H1 (cell line): Measurements from ENCODE around the gene AKR1C1. TPM values are rescaled to one million over a fixed set of nuclear protein-coding genes. Genes with fewer than 3 reads are reported as not detected.

Experiments used
- CTCF ChIA-PET: fragments of 300-600 bp; sonication (Branson Sonifier 250); formaldehyde crosslinking; loops from one replicate; lab custom pipeline; 2021; ENCODE audit not compliant: partially characterized antibody; lab: Charles Lee
- POLR2A ChIA-PET: fragments of 300-600 bp; sonication (Branson Sonifier 250); formaldehyde crosslinking; loops from one replicate; lab custom pipeline; 2021; ENCODE audit warnings: inconsistent platforms; ENCODE audit not compliant: partially characterized antibody; lab: Charles Lee
- DNase-seq, 2 experiments: peaks; one replicate each; pipeline versions ENCODE4 v3.0.0 to v3.0.0-alpha.2; 2010 to 2022; ENCODE audit warnings: low spot score in 2 of 2, low read depth in 1 of 2, mixed read lengths in 1 of 2
- FAIRE-seq: peaks from 2 replicates; lab custom pipeline; 2011; peaks lifted over from hg19 to GRCh38; lab: Jason Lieb, UNC
- H2AFZ ChIP-seq: 2 replicates; pipeline ENCODE4 v1.8.1; 2012; ENCODE audit warnings: low read length, inconsistent platforms
- H2AK5ac ChIP-seq: 2 replicates; pipeline ENCODE4 v1.6.1; 2013; ENCODE audit warnings: low read depth, low read length
- H2BK120ac ChIP-seq: replicated peaks from 2 replicates; pipeline ENCODE3; 2013; ENCODE audit warnings: low read depth, low read length, inconsistent platforms
- H2BK12ac ChIP-seq: 2 replicates; pipeline ENCODE4 v1.6.1; 2013; ENCODE audit warnings: low read depth, low read length
- H2BK15ac ChIP-seq: 2 replicates; pipeline ENCODE4 v1.6.1; 2013; ENCODE audit warnings: low read length
- H2BK20ac ChIP-seq: 2 replicates; pipeline ENCODE4 v1.6.1; 2013; ENCODE audit warnings: low read length
- H2BK5ac ChIP-seq: 2 replicates; pipeline ENCODE4 v1.6.1; 2013; ENCODE audit warnings: low read depth, low read length
- H3K14ac ChIP-seq: 2 replicates; pipeline ENCODE4 v1.6.1; 2013; ENCODE audit warnings: inconsistent platforms; ENCODE audit not compliant: insufficient read length
- H3K18ac ChIP-seq: 2 replicates; pipeline ENCODE4 v1.6.1; 2013; ENCODE audit warnings: low read length; ENCODE audit errors: extremely low read depth
- H3K23ac ChIP-seq: 2 replicates; pipeline ENCODE4 v1.6.1; 2013; ENCODE audit warnings: inconsistent platforms; ENCODE audit not compliant: insufficient read length
- H3K23me2 ChIP-seq: 2 replicates; pipeline ENCODE4 v1.6.1; 2013; ENCODE audit warnings: low read depth, low read length
- H3K27ac ChIP-seq: 2 replicates; pipeline ENCODE4 v1.6.1; 2011; ENCODE audit warnings: low read depth, low read length, inconsistent platforms
- H3K27me3 ChIP-seq, 4 experiments: replicated peaks in 1 of 4; 1 replicate in 1 of 4; 2 replicates in 3 of 4; pipeline versions ENCODE4 v1.6.1 to v1.8.1; 2011 to 2013; ENCODE audit warnings: low read length in 3 of 4, mild to moderate bottlenecking in 3 of 4, inconsistent platforms in 2 of 4, mixed read lengths in 2 of 4, moderate library complexity in 1 of 4; ENCODE audit not compliant: control insufficient read depth in 3 of 4, insufficient read depth in 3 of 4; ENCODE audit errors: extremely low read depth in 1 of 4
- H3K36me3 ChIP-seq, 4 experiments: 2 replicates each; pipeline versions ENCODE4 v1.6.1 to v1.8.1; 2011 to 2013; ENCODE audit warnings: mild to moderate bottlenecking in 4 of 4, low read length in 3 of 4, moderate library complexity in 2 of 4, control low read depth in 1 of 4, inconsistent platforms in 1 of 4; ENCODE audit not compliant: insufficient read depth in 4 of 4, control insufficient read depth in 2 of 4
- H3K4ac ChIP-seq: replicated peaks from 2 replicates; pipeline ENCODE3; 2013; ENCODE audit warnings: low read length, low read depth, mixed read lengths, inconsistent platforms; ENCODE audit not compliant: insufficient read length
- H3K4me1 ChIP-seq, 4 experiments: replicated peaks in 1 of 4; 1 replicate in 1 of 4; 2 replicates in 3 of 4; pipeline versions ENCODE4 v1.6.1 to v1.8.1; 2011 to 2013; ENCODE audit warnings: low read length in 3 of 4, inconsistent platforms in 2 of 4, mixed read lengths in 1 of 4; ENCODE audit not compliant: insufficient read depth in 4 of 4, control insufficient read depth in 3 of 4
- H3K4me2 ChIP-seq, 2 experiments: 2 replicates each; pipeline versions ENCODE4 v1.6.1 to v1.8.1; 2011 to 2013; ENCODE audit warnings: low read depth in 2 of 2, low read length in 2 of 2, control low read depth in 1 of 2, inconsistent platforms in 1 of 2, mild to moderate bottlenecking in 1 of 2; ENCODE audit not compliant: insufficient read depth in 1 of 2
- H3K4me3 ChIP-seq, 4 experiments: fragments of 200-600, 300-600 bp in 1 of 4; sonication (generic), shearing (Covaris generic), sonication (Bioruptor Twin) in 1 of 4; 2 replicates each; pipeline versions ENCODE4 v1.5.1 to v1.8.1; 2011 to 2016; ENCODE audit warnings: low read length in 4 of 4, low read depth in 3 of 4, control low read depth in 2 of 4, inconsistent platforms in 2 of 4, mild to moderate bottlenecking in 2 of 4, mixed read lengths in 1 of 4, moderate library complexity in 1 of 4; ENCODE audit not compliant: insufficient read depth in 2 of 4; ENCODE audit errors: extremely low read depth in 1 of 4
- H3K56ac ChIP-seq: replicated peaks from 2 replicates; pipeline ENCODE3; 2013; ENCODE audit warnings: low read depth, mild to moderate bottlenecking, mixed read lengths, low read length, inconsistent platforms; ENCODE audit not compliant: insufficient read length
- H3K79me1 ChIP-seq: 2 replicates; pipeline ENCODE4 v1.6.1; 2013; ENCODE audit warnings: low read depth, low read length, control low read depth
- H3K79me2 ChIP-seq, 2 experiments: 2 replicates each; pipeline versions ENCODE4 v1.6.1 to v1.8.1; 2012 to 2013; ENCODE audit warnings: low read length in 2 of 2, mild to moderate bottlenecking in 2 of 2, inconsistent platforms in 1 of 2; ENCODE audit not compliant: insufficient read depth in 2 of 2, control insufficient read depth in 1 of 2
- H3K9ac ChIP-seq, 4 experiments: replicated peaks in 1 of 4; 1 replicate in 1 of 4; 2 replicates in 3 of 4; pipeline versions ENCODE4 v1.6.1 to v1.8.1; 2011 to 2013; ENCODE audit warnings: low read depth in 3 of 4, low read length in 3 of 4, control low read depth in 2 of 4, mild to moderate bottlenecking in 2 of 4, moderate library complexity in 2 of 4, inconsistent platforms in 1 of 4; ENCODE audit errors: extremely low read depth in 1 of 4
- H3K9me3 ChIP-seq, 2 experiments: 2 replicates each; pipeline versions ENCODE4 v1.6.1 to v1.8.1; 2012 to 2013; ENCODE audit warnings: mild to moderate bottlenecking in 2 of 2, moderate library complexity in 2 of 2, control low read depth in 1 of 2, inconsistent platforms in 1 of 2, low read depth in 1 of 2, low read length in 1 of 2, mixed read lengths in 1 of 2; ENCODE audit not compliant: insufficient read depth in 2 of 2
- H4K20me1 ChIP-seq, 2 experiments: replicated peaks in 1 of 2; 2 replicates each; pipeline versions ENCODE3 to v1.8.1; 2011 to 2013; ENCODE audit warnings: inconsistent platforms in 2 of 2, low read length in 2 of 2, mild to moderate bottlenecking in 1 of 2; ENCODE audit not compliant: insufficient read depth in 2 of 2, control insufficient read depth in 1 of 2
- H4K5ac ChIP-seq: 2 replicates; pipeline ENCODE4 v1.6.1; 2013; ENCODE audit warnings: low read length, low read depth, mixed read lengths, inconsistent platforms; ENCODE audit not compliant: insufficient read length
- H4K8ac ChIP-seq: 2 replicates; pipeline ENCODE4 v1.8.0; 2013; ENCODE audit warnings: mild to moderate bottlenecking, moderate library complexity, low read length, inconsistent platforms; ENCODE audit not compliant: insufficient read depth; ENCODE audit errors: extremely low read depth
- H4K91ac ChIP-seq: replicated peaks from 2 replicates; pipeline ENCODE3; 2013; ENCODE audit warnings: low read length, mixed read lengths, inconsistent platforms; ENCODE audit not compliant: insufficient read length
- ATF2 ChIP-seq: IDR thresholded peaks from 2 replicates; pipeline ENCODE4 v1.6.1; 2012; ENCODE audit warnings: low read length, inconsistent platforms
- CHD1 ChIP-seq: IDR thresholded peaks from 2 replicates; pipeline ENCODE4 v1.6.1; 2012; ENCODE audit warnings: low read depth, low read length, improper control_type of control experiment
- CHD2 ChIP-seq: IDR thresholded peaks from 2 replicates; pipeline ENCODE4 v1.6.1; 2012; ENCODE audit warnings: low read length, improper control_type of control experiment
- CTCF ChIP-seq, 3 experiments: IDR thresholded peaks; 1 replicate in 2 of 3; 2 replicates in 1 of 3; pipeline versions ENCODE4 v1.5.1 to v1.6.1; 2011; ENCODE audit warnings: low read length in 3 of 3, mild to moderate bottlenecking in 3 of 3, inconsistent platforms in 2 of 3, low read depth in 1 of 3, moderate library complexity in 1 of 3; ENCODE audit not compliant: insufficient read depth in 1 of 3; ENCODE audit errors: control extremely low read depth in 1 of 3
- JUND ChIP-seq: IDR thresholded peaks from 2 replicates; pipeline ENCODE4 v1.6.1; 2011; ENCODE audit warnings: mild to moderate bottlenecking, improper control_type of control experiment, low read length
- RAD21 ChIP-seq, 2 experiments: IDR thresholded peaks in 1 of 2; conservative IDR thresholded peaks in 1 of 2; 2 replicates each; pipeline ENCODE4 v1.6.1; 2011; ENCODE audit warnings: low read depth in 2 of 2, low read length in 2 of 2, improper control_type of control experiment in 1 of 2, inconsistent platforms in 1 of 2, mild to moderate bottlenecking in 1 of 2, moderate library complexity in 1 of 2
- TCF12 ChIP-seq: IDR thresholded peaks from 2 replicates; pipeline ENCODE4 v1.6.1; 2011; ENCODE audit warnings: low read depth, mild to moderate bottlenecking, low read length
- WGBS, 2 experiments: shearing (Covaris generic) in 1 of 2; methylation state at CpG; one replicate each; pipeline versions ENCODE4 v1.1.6 to v1.1.7; 2013 to 2015; ENCODE audit warnings: low lambda C conversion rate in 2 of 2, mixed read lengths in 2 of 2, inconsistent platforms in 1 of 2, low coverage in 1 of 2, missing lambda C conversion rate in 1 of 2; ENCODE audit not compliant: insufficient replicate concordance in 2 of 2, insufficient coverage in 1 of 2, insufficient read length in 1 of 2; ENCODE audit errors: extremely low coverage in 1 of 2, missing lambda C conversion rate in 1 of 2; 5-methylcytosine and 5-hydroxymethylcytosine counted together
- polyA plus RNA-seq, 7 experiments: library from polyadenylated mRNA; depleted of rRNA in 3 of 7; stranded (reverse) in 5 of 7; unstranded in 2 of 7; fragments of >200 nt in 5 of 7; fragments of 200-250 nt in 2 of 7; gene quantifications; 1 replicate in 5 of 7; 2 replicates in 1 of 7; 4 replicates in 1 of 7; pipeline versions ENCODE4 v1.2.1 to v1.2.3, GENCODE V29; 2011 to 2013; ENCODE audit warnings: missing spikeins in 2 of 7, mixed read lengths in 2 of 7
- total RNA-seq: library from RNA; stranded (reverse); fragmentation: NEBNext Ultra II Directional; extraction: Animal tissue kit (Norgen Biotek cat#: 25700); gene quantifications from 2 replicates; pipeline ENCODE4 v1.2.1, GENCODE V29; 2021

AKR1C1 gene
- total and polyA plus RNA-seq, 2 of the 8 experiments (the other 6 are each of a cell fraction or from before 2014, with no cell fraction given) = 1.4 to 2.1 TPM

GRCh38 chr10:4981722-4982471 lies 18.7 kb downstream of the AKR1C1 start:
- Histone ChIP-seq H3K27ac (no peak overlapping the region), H3K27me3 (no peaks in the 10 kb centered on the region), H3K14ac (no peak overlapping the region), H4K20me1 (no peaks in the 10 kb centered on the region), H4K5ac (no peak overlapping the region), H3K23me2 (no peaks in the 10 kb centered on the region), H4K8ac (no peak overlapping the region), H3K4me1 (peaks cover 4 to 7% (median 4%) of the 10 kb centered on the region in 4 experiments; a peak in 6 of 7 replicates), H2AFZ (no peak overlapping the region), H2AK5ac (peak overlapping the region; percentile 67; the same call in 1 of the 2 replicates), H4K91ac (peak overlapping the region; percentile 35), H3K4me3 (no peak overlapping the region), H2BK15ac (no peak overlapping the region), H3K4ac (no peak overlapping the region), H3K79me1 (no peaks in the 10 kb centered on the region), H2BK5ac (no peak overlapping the region), H3K9me3 (no peaks in the 10 kb centered on the region; a peak in 1 of 4 replicates), H3K4me2 (peak overlapping the region in 1 of 2 experiments; percentile 34; a peak in 1 of 4 replicates), H2BK20ac (no peak overlapping the region), H3K18ac (no peak overlapping the region), H3K23ac (no peak overlapping the region), H3K36me3 (no peaks in the 10 kb centered on the region), H3K79me2 (no peaks in the 10 kb centered on the region), H3K56ac (no peak overlapping the region), H2BK120ac (no peak overlapping the region), H2BK12ac (peak overlapping the region; percentile 52; the same call in 1 of the 2 replicates), H3K9ac (no peak overlapping the region)
- FAIRE-seq (no peak), DNase-seq (peak; percentile 19 to 47)
- 57% methylated on average over 14 of the region's 14 CpGs; no CpG with 5 or more reads in 1 of the 2 experiments for whole genome bisulfite sequencing, 2 experiments
- ChIA-PET POLR2A (no interaction called here), CTCF (interaction anchor here (0.6 to 5.5 kb wide), 33 partner anchors 15 to 450 kb away, joined by 3 to 86 read pairs (median 4); no protein-coding TSS in a partner anchor)
- TF ChIP-seq TCF12 = peak; percentile 73; the same call in 1 of the 2 replicates
- peak; percentile 63 to 74 for TF ChIP-seq RAD21 (IDR thresholded peaks at IDR 0.05 in 1 of 2, conservative IDR thresholded peaks at IDR 0.05 in 1 of 2; ENCODE audit: low read depth in 2 of 2, low read length in 2 of 2)
- no peak for TF ChIP-seq ATF2
- peak; percentile 20 to 82 (median 69) for TF ChIP-seq CTCF (IDR thresholded peaks at IDR 0.05; ENCODE audit: control extremely low read depth in 1 of 3, insufficient read depth in 1 of 3, low read depth in 1 of 3, low read length in 3 of 3)
- TF ChIP-seq CHD1 = no peak
- TF ChIP-seq CHD2 = no peak
- no peak for TF ChIP-seq JUND
